Hematopoietic multipotent progenitor cell treated with erythropoietin and hydrocortisone succinate and interleukin-3 and kit ligand, for 4 days (in vitro differentiated cells): ENCODE results near the gene MMP17.
A peak's percentile ranks its signal among the peaks of the same experiment; 100 is the strongest.

Experiments used
- DNase-seq: peaks from one replicate; pipeline ENCODE4 v3.0.0-alpha.2; 2015

Gene MMP17

GRCh38 chr12:131850856-131851559, 22.8 kb downstream of the MMP17 start:
- no peak for DNase-seq

- peak; percentile 60 for DNase-seq
These were observed 23.8 kb downstream of the MMP17 start for GRCh38 chr12:131851741-131852550.

- DNase-seq, result peak; percentile 56
These were observed 24.5 kb downstream of the MMP17 start for GRCh38 chr12:131852551-131853299.

GRCh38 chr12:131853832-131854797, 25.9 kb downstream of the MMP17 start:
- DNase-seq, result no peak

- DNase-seq, result no peak
These were observed 26.8 kb downstream of the MMP17 start for GRCh38 chr12:131854861-131855476.

- no peak for DNase-seq
These were observed 27.4 kb downstream of the MMP17 start for GRCh38 chr12:131855521-131856142.

- DNase-seq, result no peak
These were observed 28.3 kb downstream of the MMP17 start for GRCh38 chr12:131856366-131857097.

- no peak for DNase-seq
These were observed 30.0 kb downstream of the MMP17 start for GRCh38 chr12:131857908-131858850.

- DNase-seq, result peak; percentile 84
These were observed 32.5 kb downstream of the MMP17 start for GRCh38 chr12:131860472-131861260.

- DNase-seq, result no peak
These were observed 33.3 kb downstream of the MMP17 start for GRCh38 chr12:131861261-131862083.

GRCh38 chr12:131862084-131862441, 33.9 kb downstream of the MMP17 start:
- no peak for DNase-seq

- DNase-seq, result no peak
These were observed 34.4 kb downstream of the MMP17 start for GRCh38 chr12:131862600-131862993.

- peak; percentile 55 for DNase-seq
These were observed 35.0 kb downstream of the MMP17 start for GRCh38 chr12:131862994-131863710.

- DNase-seq, result no peak
These were observed 35.7 kb downstream of the MMP17 start for GRCh38 chr12:131863711-131864396.

- DNase-seq, result no peak
These were observed 36.3 kb downstream of the MMP17 start for GRCh38 chr12:131864469-131864868.

GRCh38 chr12:131865180-131865875, 37.1 kb downstream of the MMP17 start:
- no peak for DNase-seq
